Amygdala (tissue), 56 donors: Measurements from ENCODE around the gene CLIC6.

Experiments used
- DNase-seq, 56 donors: peaks; one replicate each; lab custom pipeline; 2025; lab: John Stamatoyannopoulos, UW

CLIC6 gene

DNA sequence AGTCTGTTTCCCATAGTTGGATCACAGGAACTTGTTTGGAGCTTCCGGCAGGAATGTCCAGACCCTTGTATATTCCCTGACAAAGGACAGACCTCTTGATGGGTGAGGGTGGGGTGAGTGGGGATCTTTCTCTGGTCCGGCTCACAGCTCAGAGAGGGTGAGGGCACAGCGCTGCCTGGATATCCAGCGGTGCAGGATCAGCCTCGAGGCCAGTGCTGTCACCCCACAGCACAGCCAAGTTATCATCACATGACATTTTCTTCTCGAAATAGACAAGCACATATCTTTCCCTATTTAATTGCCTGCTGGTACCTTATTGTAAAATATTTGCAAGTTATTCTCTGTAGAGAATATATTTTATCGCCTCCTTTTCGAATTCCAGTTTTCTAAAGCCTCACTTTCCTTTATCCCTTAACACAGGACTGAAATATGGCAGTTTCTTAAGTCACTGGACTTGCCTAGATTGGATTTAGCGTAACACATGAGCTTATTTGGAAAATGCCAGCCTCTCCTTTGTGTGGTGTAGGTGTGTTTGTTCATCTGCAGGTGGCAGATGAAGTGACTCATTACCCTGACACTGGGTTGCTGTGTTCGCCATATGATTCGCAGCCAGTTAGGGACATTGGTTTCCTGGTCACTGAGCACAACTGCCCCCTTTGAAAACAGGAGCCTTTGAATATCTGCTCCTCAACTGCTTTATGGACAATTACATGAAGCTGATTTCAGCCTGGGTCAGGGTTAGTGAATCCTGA is 21.4 kb downstream of the CLIC6 start:
- DNase-seq = no peak

DNA sequence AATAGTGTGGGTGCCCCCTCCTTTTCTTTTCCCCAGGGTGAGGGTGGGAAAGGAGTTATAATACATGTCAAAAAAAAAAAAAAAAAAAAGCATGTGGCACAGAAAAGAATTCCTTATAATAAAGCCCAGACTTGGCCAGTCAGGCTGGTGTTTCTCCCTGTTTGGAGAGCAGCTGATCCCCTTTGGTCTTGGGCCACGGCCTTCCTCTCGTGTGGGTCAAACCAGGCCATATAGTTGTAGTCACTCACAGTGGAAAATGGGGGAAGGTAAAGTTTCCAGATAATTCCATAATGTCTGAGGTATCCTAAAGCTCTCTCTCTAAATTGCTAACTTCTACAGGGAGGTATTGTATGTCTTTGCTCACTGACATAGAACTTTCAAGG is 22.0 kb downstream of the CLIC6 start:
- no peak for DNase-seq

DNA sequence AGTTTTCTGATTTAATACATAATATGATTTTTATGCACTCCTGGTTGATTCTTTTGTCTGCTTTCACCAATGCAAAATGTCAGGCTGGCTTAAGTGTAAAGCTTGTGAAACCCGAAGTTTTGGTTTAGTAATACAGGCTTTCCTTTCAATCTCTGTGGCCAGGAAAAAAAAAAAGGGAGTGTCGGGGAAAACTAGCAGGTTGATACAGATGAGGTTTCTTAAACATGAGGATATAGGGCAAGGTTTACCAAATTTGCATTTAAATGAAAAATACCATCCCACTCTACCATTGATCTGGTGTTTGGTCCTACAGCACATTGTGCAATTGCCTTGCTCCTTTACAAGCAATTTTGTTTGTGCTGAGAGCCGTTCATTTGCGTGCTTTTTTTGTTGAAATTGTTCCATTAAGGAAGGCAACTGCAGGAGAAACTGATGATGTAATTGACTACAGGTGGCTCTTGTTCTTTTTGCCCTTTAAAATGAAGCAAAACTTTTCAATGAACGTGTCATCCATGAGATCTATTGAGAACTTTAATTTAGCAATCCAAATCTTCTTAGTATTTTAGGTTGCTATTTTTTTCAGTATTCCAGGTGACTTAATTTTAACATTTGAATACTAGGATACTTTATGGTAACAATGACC is 22.7 kb downstream of the CLIC6 start:
- no peak for DNase-seq

DNA sequence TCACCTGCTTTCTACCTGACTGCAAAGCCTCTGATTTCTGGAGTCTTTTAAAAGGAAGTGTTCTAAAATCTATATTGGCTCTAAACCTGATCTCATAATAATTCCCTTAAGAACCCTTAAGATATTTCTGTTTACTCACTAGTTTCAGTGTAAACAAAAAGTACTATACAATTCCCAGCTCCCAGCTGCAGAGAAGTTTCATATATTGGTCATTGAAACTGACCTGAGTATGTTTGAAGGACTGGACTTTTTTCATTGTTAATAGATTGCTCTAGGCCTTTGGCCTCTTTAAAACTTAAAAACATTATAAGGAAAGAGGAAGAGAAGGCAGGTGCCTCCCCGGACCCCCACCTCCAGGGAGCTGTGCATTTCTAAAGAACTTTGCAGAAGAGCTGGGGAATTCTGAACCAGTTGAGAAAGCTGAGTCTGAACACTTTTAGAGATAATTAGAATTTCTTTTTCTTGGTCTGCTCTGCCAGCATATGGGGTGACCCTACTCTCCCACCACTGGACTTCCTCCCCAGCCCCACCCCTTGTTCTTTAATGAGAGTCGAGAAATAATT is 23.7 kb downstream of the CLIC6 start:
- DNase-seq = no peak

DNA sequence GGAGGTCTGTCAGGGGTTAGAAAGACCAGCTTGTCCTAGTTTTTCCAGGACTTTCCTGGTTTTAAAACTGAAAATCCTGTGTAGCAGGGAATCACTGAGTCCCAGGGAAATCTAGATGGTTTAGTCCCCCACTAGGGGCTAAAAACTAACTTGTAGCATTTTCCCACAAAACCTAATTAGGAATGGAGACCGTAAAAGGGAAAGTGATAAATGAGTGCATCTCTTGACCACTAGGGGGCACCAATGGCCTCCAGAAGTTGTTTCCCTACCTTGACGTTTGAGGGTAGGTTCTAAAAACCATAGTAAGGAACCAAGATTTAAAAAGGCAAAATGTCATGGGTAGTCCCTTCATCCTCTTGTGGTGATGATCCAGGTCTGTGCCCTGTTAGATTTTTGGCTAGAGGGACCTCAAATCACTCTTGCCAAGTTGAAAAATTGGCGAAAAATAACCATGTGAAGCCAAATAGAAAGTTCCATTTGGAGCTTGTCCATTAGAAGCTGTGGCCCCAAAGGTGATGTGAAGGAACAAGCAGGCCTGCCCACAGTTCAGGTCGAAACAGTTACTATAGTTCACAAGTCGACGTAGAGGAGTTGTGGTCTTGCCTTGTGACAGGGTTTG is 24.5 kb downstream of the CLIC6 start:
- peak in 6 of 56 donors; percentile 1 to 10 (median 2) for DNase-seq

DNA sequence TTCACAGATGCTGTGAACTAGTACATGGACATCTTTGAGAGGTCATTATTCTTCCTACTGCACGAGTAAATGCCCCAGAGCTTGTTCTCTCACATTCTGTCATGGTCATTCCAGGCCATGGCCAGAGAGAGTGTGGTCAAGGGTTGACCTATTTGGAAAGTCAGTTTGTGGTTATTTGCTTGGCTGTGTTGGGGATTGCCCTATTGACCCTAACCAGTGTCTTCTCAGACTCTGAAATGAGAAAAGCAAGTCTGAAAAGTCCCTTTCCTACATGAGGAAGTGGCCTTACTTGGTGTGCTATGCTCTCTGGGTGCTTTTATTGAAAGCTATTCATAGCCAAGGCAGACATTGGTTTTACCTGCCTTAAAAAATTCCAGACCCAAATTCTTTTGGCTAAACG is 26.6 kb downstream of the CLIC6 start:
- no peak for DNase-seq

DNA sequence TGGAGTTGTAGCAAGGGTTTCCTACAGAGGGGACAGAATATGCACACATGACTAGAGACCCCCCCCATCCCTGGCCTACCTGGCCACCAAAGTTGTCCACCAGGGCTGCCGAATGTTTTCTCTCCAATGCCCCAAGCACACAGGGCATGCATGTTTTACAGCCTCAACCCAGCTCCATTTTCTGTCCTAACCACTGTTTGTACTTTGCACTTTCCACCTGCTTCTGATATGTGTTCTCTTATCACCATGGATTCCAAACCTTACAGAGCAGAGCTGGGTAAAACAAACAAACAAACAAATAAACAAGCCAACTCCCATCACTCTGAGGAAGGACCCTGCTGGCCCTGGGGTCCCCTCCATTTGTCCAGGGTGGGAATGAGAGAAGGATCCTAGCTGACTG is 27.3 kb downstream of the CLIC6 start:
- no peak for DNase-seq

DNA sequence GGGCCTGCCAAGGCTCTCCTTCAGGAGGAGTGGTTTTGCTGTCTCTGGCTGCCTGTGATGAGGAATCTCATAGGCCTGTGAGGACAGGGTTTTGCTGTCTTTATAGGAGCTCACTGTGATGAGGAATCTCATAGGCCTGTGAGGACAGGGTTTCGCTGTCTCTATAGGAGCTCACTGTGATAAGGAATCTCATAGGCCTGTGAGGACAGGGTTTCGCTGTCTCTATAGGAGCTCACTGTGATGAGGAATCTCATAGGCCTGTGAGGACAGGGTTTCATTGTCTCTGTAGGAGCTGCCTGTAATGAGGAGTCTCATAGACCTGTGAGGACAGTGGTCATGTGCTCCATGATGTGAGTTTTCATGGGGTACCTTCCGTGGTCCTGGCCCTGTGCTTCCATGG is 29.0 kb downstream of the CLIC6 start:
- no peak for DNase-seq

DNA sequence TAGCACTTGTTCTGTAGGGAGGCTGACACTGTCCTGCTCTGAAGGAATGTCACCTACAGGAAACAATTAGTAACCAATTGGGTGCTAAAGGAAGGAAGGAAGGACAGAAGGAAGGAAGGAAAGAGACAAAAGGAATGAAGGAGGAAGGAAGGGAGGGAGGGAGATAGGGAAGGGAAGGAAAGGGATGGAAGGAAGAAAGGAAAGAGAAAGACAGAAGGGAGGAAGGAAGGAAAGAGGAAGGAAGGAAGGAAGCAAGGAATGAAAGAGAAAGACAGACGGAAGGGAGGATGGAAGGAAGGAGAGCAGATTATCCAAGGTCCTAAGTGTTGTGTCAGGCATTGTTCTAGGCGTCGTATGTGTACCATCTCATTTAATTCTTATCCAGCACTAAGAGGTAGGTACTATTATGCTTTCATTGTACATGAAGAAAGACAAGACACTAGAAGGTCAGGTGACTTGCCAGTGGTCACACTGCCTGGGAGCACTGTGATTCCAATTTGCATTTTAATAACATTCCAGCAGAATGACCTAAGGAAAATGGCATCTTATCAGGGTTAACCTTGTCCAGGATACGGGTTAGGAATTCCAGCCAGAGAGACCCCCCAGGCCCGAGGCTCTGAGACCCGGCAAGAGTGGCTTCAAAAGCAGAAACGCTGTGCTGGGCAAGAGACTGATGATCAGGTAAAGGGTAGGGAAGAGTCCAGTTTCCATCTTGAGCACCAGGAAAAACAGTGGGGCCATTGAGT is 29.6 kb downstream of the CLIC6 start:
- no peak for DNase-seq

DNA sequence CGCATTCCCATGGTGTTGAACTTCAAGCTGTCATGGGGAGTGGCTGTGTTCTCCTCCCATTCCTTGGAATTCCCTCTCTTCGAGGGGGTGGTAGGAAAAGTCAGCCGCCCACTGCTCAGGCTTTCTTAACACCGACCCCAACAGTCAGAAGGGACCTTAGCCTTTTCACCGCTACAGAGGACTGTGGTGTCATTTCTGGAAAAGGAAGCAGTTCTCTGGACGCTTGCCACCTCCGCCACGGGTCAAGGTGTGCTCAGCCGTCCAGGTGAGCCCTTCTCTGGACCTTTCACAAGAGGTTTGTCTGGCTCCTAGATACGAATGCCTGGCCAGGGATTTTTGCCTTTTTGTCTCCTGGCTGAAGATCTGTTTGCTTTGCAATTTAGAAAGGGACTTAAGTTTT is 31.8 kb downstream of the CLIC6 start:
- no peak for DNase-seq

DNA sequence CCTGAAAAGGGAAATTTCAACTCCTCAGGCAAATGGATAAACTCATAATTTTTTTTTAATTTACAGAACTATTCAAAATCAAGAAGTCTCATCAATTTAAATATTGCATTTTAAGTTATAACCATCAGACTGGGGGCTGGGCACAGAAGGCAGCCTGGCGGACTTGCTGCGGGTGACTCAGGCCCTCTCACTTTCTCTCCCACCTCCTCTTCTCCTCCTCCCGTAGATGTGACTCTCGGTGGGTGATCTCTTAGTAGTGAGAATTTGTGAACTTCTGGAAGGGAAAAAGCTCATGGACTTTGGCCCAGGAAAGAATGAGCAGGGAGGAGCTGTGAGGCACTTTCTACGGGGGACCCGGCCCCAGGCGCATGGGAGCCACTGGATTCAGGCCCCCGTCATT is 32.9 kb downstream of the CLIC6 start:
- DNase-seq = no peak

DNA sequence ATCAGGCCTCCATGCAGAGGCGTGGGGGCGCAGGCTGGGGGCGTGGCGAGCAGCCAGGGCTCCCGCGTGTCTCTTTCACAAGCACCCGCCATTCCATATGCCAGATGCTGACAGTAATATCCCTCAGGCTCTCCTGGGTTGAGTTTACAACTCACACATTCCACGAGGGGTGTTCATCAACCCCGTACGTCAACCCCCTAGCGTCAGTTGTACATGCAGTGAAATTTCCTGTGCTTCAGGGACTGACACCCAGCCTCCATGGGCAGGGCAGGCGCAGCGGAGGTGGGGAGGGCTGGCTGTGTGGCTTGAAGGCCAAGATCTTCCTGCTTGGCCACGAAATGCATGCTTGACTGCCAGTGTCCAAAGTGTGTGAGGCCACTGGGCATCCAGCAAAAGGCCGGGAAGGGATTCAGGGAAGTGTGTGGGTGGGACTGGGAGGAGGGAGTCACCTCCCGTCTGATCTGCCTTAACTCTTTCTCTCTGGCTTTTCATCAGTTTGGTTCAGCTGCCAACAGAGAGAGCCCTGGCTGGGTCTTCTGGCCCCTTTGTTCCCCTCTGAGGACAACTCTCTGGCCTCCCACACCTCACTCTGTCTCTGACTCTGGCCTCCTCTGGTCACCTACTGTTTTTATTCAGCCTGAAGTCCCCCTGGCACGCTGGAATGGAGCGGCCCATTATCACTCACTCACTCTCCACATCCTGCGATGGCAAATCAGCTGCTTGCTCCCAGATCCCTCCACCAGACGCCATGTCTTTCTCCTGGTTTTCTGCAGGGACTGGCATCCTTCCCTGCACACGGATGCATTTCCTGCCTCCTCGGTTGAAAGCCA is 33.8 kb downstream of the CLIC6 start:
- DNase-seq = peak in 4 of 56 donors; percentile 1 to 21 (median 2)

DNA sequence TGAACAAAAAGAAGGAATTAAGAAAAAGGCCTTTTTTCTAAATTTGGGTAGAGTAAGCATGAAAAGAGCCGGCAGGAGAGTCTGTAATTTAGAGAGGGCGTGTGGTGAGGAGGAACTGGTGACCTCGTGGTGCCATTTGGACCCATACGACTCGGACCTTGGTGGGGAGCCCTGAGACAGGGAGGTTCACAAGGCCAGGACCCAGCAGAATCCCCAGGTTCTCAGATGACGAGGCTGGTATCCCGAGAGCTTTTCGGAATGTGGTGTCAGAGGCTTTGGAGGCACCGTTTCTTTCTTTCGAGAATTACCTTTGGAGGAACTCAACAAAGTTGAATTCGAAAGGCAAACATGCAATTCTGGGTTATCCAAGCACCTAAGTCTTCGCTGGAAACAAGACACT is 34.8 kb downstream of the CLIC6 start:
- DNase-seq = no peak

DNA sequence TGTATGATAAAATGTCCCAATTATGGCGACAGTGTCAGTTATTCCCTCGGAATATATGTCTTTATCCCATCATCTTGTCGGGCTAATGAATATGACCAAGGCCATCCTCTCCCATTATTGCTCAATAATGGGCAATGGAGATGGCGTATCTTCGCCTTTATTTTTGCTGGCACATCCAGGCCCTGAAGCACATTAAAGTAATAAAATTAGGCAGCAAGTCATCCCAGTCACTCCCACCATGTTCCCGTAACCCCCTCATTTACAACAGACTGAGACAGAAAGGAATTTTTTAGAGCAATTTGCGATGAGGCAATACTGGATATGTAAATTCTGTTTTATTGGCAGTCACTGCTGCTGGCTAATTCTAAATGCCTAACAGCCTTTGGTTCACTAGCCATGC is 35.3 kb downstream of the CLIC6 start:
- no peak for DNase-seq

DNA sequence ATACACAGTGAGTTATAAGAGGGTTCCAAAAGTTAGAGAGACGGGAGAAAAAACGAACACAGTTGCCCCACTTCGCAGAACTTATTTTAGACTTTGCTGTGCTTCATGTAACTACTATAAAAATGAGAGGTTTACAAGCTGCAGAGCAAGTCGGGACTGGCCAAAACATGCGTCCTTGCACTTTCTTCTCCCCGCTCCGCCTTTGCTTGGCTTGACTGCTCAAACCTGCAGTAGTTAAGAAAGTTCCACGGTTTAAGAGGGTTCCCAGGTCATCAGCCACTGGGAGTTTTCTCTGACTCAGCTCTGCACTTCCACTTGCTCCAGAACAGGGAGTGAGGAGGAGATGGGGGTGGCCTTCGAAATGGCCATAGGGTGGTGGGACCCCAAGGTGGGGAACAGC is 36.2 kb downstream of the CLIC6 start:
- no peak for DNase-seq

DNA sequence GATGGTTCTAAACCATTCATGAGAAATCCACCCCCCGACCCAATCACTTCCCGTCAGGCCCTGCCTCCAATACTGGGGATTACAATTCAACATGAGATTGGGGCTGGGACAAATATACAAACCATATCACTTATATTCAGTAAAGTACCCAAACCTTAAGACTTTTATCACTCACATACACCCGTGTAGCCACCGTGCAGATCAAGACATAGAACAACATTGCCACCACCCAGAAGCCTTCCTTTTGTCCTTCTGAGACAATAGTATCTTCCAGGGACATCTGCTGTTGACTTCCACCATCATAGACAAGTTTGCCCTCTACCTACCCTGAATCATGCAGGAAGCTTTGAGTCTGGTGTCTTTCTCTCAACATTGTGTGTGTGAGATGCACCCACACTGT is 37.5 kb downstream of the CLIC6 start:
- DNase-seq = no peak

DNA sequence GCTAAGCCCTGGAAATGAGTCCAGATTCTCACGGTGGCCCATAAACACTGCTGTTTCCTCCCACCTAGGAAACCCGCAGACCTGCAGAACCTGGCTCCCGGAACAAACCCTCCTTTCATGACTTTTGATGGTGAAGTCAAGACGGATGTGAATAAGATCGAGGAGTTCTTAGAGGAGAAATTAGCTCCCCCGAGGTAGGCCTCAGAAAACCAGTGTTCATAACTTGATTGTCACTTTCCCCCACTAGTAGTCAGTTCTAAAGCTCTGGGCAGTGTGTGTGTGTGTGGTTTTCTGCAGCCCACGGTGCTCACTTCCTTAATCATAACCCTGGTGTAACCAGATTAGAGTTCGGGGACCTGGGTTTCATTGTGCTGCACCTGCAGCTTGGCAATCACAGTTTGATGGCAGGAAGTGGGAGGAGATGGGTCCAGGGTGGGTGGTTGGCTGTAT is 39.1 kb downstream of the CLIC6 start:
- no peak for DNase-seq

DNA sequence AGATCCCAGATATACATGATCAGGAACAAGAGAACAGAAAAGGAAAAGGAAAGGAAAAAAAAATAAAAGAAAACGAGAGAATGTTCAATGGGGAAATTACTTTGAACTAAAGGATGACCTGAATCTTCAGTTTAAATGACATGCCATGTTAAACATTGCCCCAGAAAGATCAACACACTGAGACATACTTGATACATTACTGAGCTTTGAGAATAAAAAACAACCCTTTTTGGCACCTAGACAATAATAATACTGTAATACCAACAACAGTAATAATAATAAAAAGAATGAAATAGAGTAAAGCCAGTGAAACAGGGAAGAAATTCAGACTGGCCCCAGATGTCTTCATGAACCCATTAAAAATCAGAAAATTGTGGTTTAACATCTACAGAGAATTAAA is 44.8 kb downstream of the CLIC6 start:
- DNase-seq = no peak

DNA sequence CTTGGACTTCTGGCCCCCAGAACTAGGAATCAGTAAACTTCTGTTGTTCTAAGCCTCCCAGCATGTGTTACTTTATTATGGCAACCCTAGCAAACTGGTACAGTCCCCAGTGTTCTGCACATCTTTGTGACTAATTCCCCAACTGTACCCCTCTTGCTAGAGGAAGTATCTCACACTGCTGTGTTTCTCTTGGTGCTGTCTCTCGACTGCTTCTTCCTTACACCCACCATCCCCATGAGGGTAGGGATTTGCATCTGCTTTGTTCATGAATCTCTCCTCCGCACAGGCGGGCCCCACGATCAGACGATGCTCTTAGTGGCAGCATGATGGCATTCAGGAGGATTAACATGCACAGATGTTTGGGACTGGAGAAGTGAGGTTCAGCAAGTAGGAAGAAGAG is 46.7 kb downstream of the CLIC6 start:
- no peak for DNase-seq

DNA sequence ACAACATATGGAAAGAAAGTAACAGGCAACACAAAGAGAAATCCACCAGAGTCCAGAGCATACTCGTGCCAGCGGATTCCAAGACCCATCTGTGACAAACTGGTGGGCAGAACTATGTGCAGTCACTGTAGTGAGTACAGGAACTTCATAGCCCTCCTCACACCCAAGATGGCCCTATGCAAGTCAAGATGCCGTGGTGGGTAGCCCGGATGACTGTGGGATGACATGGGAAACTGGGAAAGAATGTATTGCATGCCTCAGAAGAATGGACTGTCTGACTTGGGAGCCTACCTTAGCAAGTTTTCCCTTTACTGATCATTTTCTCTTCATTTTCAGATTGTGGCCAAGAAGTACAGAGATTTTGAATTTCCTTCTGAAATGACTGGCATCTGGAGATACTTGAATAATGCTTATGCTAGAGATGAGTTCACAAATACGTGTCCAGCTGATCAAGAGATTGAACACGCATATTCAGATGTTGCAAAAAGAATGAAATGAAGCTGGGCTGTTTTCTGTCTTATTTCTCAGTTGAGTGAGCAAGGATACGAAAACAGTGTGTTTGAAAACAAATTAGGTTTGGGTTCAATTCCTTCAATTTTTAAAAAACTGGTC is 47.3 kb downstream of the CLIC6 start:
- DNase-seq = no peak
